ENCODE data around the gene MYOCD. TPM values are rescaled to one million over a fixed set of nuclear protein-coding genes. Genes with fewer than 3 reads are reported as not detected.

Gene MYOCD
- total RNA-seq, 1 donor from 2014 or later = 8.7 TPM

- H3K27ac Mint-ChIP-seq = no peak overlapping the region
- H3K36me3 Mint-ChIP-seq (ENCODE audit: low read depth) = no peaks in the 10 kb centered on the region
- CTCF ChIA-PET = no interaction called here
- no peaks in the 10 kb centered on the region for H3K9me3 Mint-ChIP-seq
- POLR2A ChIA-PET = interaction anchor here (0.6 kb wide), 1 partner anchor 84 kb away, joined by 3 read pairs; no protein-coding TSS in a partner anchor
- DNase-seq (no peak), ATAC-seq (ENCODE audit: low read depth) (no peak)
- no peaks in the 10 kb centered on the region for H3K4me1 Mint-ChIP-seq
- no peak overlapping the region for H3K4me3 Mint-ChIP-seq
- TF ChIP-seq, protein P1, sequence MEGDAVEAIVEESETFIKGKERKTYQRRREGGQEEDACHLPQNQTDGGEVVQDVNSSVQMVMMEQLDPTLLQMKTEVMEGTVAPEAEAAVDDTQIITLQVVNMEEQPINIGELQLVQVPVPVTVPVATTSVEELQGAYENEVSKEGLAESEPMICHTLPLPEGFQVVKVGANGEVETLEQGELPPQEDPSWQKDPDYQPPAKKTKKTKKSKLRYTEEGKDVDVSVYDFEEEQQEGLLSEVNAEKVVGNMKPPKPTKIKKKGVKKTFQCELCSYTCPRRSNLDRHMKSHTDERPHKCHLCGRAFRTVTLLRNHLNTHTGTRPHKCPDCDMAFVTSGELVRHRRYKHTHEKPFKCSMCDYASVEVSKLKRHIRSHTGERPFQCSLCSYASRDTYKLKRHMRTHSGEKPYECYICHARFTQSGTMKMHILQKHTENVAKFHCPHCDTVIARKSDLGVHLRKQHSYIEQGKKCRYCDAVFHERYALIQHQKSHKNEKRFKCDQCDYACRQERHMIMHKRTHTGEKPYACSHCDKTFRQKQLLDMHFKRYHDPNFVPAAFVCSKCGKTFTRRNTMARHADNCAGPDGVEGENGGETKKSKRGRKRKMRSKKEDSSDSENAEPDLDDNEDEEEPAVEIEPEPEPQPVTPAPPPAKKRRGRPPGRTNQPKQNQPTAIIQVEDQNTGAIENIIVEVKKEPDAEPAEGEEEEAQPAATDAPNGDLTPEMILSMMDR (IDR thresholded peaks at IDR 0.05) = no peak
- intact Hi-C loops (cut with micrococcal nuclease) = no loop called here
- no peaks in the 10 kb centered on the region for H3K27me3 Mint-ChIP-seq
Observed at GRCh38 chr17:12680993-12681392, 15.3 kb downstream of the MYOCD start.

GRCh38 chr17:12683299-12683698 lies 17.6 kb downstream of the MYOCD start:
- POLR2A ChIA-PET = no interaction called here
- H3K27me3 Mint-ChIP-seq = no peaks in the 10 kb centered on the region
- no peak overlapping the region for H3K27ac Mint-ChIP-seq
- intact Hi-C loops (cut with micrococcal nuclease) = no loop called here
- TF ChIP-seq, protein P1 (IDR thresholded peaks at IDR 0.05) = no peak
- ATAC-seq (ENCODE audit: low read depth) (no peak), DNase-seq (no peak)
- H3K9me3 Mint-ChIP-seq = no peaks in the 10 kb centered on the region
- H3K4me3 Mint-ChIP-seq = no peak overlapping the region
- no peaks in the 10 kb centered on the region for H3K4me1 Mint-ChIP-seq
- no peaks in the 10 kb centered on the region for H3K36me3 Mint-ChIP-seq (ENCODE audit: low read depth)
- CTCF ChIA-PET = no interaction called here

DNA sequence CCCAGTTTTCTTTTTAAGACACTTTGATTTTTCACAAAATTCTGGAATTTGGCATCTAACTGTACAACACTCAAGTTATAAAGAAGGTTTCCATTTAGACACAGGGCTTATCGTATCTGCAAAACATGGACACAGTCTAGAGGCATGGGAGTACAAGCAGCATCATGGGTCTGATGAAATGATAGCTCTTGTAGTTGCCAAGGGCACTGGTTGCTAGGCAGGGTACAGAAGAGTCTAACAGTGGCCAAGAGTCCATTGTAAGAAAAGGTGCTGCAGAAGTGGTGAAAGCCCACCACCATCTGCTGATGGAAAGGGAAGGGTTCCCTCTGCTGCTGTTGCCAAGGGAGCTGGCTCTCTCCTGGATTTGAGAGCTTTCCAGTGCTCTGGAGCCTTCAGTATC lies 20.8 kb downstream of the MYOCD start:
- CTCF ChIA-PET = interaction anchor here (0.7 kb wide), 1 partner anchor 345 kb away, joined by 3 read pairs; no protein-coding TSS in a partner anchor
- intact Hi-C loops (cut with micrococcal nuclease) = no loop called here
- Mint-ChIP-seq H3K4me1 (no peaks in the 10 kb centered on the region), H3K9me3 (no peaks in the 10 kb centered on the region), H3K27ac (no peak overlapping the region), H3K27me3 (no peaks in the 10 kb centered on the region), H3K36me3 (ENCODE audit: low read depth) (no peaks in the 10 kb centered on the region), H3K4me3 (no peak overlapping the region)
- POLR2A ChIA-PET = no interaction called here
- no peak for ATAC-seq (ENCODE audit: low read depth)
- no peak for DNase-seq
- TF ChIP-seq, protein P1 (IDR thresholded peaks at IDR 0.05) = no peak

DNA sequence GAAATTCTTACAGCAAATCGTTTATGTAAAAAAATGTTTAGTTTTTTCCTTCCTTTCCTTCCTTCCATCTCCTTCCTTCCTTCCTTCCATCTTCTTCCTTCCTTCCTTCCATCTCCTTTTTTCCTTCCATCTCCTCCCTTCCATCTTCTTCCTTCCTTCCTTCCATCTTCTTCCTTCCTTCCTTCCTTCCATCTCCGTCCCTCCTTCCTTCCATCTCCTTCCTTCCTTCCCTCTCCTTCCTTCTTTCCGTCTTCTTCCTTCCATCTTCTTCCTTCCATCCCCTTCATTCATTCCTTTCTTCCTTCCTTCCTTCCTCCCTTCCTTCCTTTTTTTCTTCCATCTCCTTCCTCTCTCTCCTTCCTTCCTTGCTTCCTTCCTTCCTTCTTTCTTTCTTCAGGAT lies 22.7 kb downstream of the MYOCD start:
- DNase-seq = no peak
- TF ChIP-seq, protein P1 (IDR thresholded peaks at IDR 0.05) = no peak
- CTCF ChIA-PET = no interaction called here
- no peaks in the 10 kb centered on the region for H3K4me1 Mint-ChIP-seq
- POLR2A ChIA-PET = no interaction called here
- intact Hi-C loops (cut with micrococcal nuclease) = no loop called here
- H3K4me3 Mint-ChIP-seq = no peak overlapping the region
- no peaks in the 10 kb centered on the region for H3K27me3 Mint-ChIP-seq
- no peak overlapping the region for H3K27ac Mint-ChIP-seq
- ATAC-seq (ENCODE audit: low read depth) = no peak
- no peaks in the 10 kb centered on the region for H3K9me3 Mint-ChIP-seq
- no peaks in the 10 kb centered on the region for H3K36me3 Mint-ChIP-seq (ENCODE audit: low read depth)

DNA sequence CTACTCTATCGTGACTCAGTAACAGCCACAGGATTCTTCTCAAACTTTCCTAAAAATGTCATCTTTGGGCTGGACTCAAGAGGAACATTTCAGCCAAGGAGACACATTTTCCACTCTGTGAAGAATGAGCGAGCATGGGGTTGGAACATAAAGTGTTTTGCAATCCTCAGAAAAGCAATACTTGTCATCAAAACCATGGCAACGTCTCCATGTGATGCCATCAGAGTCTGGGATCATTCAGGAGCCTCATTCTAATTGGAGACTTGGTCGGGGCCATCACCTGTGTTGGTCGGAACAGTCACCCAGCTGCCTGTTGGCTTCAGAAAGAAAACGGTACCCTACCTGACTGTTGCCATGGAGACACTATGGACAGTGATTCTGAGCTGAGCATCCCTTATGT lies 25.5 kb downstream of the MYOCD start:
- TF ChIP-seq, protein P1 (IDR thresholded peaks at IDR 0.05) = no peak
- Mint-ChIP-seq H3K4me1 (no peaks in the 10 kb centered on the region), H3K27me3 (no peaks in the 10 kb centered on the region), H3K4me3 (no peak overlapping the region), H3K36me3 (ENCODE audit: low read depth) (no peaks in the 10 kb centered on the region), H3K27ac (no peak overlapping the region), H3K9me3 (no peaks in the 10 kb centered on the region)
- DNase-seq (no peak), ATAC-seq (ENCODE audit: low read depth) (no peak)
- intact Hi-C loops (cut with micrococcal nuclease) = no loop called here
- POLR2A ChIA-PET = no interaction called here
- CTCF ChIA-PET = no interaction called here
